Measurements from ENCODE around the gene COA3. TPM values are rescaled to one million over a fixed set of nuclear protein-coding genes. Genes with fewer than 3 reads are reported as not detected.
"Not testable (repeated sequence)": the region's sequence is repeated elsewhere in the genome, so short reads cannot be mapped to it uniquely, and the experiment has no call there.

Gene COA3
- polyA plus RNA-seq, 1 donor (not counting 4 experiments of a cell fraction or from before 2014, with no cell fraction given), result 97.8 TPM

DNA sequence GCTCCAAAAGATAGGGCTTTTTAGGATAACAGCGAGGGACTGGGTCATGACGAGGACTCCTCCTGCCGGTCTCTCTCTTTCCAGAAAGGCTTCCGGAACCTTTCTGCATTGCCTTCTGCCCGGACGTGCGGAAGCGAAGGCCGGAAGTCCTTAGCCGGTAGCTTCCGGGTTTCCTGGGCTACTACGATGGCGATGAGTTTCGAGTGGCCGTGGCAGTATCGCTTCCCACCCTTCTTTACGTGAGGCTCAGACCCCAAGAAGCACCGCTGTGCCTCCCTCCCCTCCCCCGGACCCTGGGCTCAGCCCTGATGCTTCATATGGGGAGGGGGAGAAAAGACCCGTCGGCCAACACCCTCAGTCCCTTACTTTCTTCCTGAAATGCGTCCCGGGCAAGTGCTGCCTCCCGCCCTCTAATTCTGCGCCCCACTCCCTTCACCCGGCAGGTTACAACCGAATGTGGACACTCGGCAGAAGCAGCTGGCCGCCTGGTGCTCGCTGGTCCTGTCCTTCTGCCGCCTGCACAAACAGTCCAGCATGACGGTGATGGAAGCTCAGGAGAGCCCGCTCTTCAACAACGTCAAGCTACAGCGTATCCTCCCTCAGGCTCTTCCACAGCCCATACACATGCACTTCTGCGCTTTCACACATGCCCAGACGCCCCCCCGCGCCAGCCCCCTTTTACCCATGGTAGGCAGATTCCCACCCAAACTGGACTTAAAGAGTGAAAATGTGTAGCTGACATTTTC is 25.0 kb downstream of the COA3 start, which contains the start of gene VPS25:
VPS25 (plus strand) TSS at position 160 of the 746 bp plus-strand sequence; CDS start at position 187, 27 bp downstream.
- dilution Hi-C loops (cut with MboI; ENCODE audit: extremely low pct_ligation_motif_present, low sequenced_read_pairs), result no loop called here
- H3K9me3 ChIP-seq (ENCODE audit: control insufficient read depth, low read depth, low read length), result no peaks in the 10 kb centered on the region
- peak within 1 kb of the TSS; percentile 99 for H2AFZ ChIP-seq (ENCODE audit: control insufficient read depth, low read length)
- H3K27me3 ChIP-seq (ENCODE audit: control insufficient read depth, extremely low read depth, insufficient read depth, low read length), result no peaks in the 10 kb centered on the region
- DNase-seq (ENCODE audit: low read depth, low spot score), result peak; percentile 38
- H3K9ac ChIP-seq (ENCODE audit: control insufficient read depth, extremely low read depth, insufficient read depth, low read length), result peak within 1 kb of the TSS; percentile 95
- peaks cover 9% of the 10 kb centered on the region for H3K4me1 ChIP-seq (ENCODE audit: control insufficient read depth, extremely low read depth, insufficient read depth, low read length)
- H3K79me2 ChIP-seq (ENCODE audit: control insufficient read depth, insufficient read depth, low read length), result peaks cover 7% of the 10 kb centered on the region
- H3K4me3 ChIP-seq (ENCODE audit: control insufficient read depth in 2 of 3, extremely low read depth in 1 of 3, insufficient read depth in 2 of 3, low read depth in 1 of 3, low read length in 3 of 3), result peak within 1 kb of the TSS; percentile 72 to 89 (median 81)
- FAIRE-seq, result peak; percentile 36
- peaks cover 13 to 18% of the 10 kb centered on the region in 2 experiments for H3K36me3 ChIP-seq (ENCODE audit: control insufficient read depth in 2 of 2, extremely low read depth in 1 of 2, insufficient read depth in 2 of 2, low read length in 2 of 2)
- H3K9me1 ChIP-seq (ENCODE audit: control insufficient read depth, extremely low read depth, insufficient read depth, low read length), result no peaks in the 10 kb centered on the region
- no peaks in the 10 kb centered on the region for H4K20me1 ChIP-seq (ENCODE audit: control insufficient read depth, extremely low read depth, insufficient read depth, low read length)
- TF ChIP-seq, protein P1, sequence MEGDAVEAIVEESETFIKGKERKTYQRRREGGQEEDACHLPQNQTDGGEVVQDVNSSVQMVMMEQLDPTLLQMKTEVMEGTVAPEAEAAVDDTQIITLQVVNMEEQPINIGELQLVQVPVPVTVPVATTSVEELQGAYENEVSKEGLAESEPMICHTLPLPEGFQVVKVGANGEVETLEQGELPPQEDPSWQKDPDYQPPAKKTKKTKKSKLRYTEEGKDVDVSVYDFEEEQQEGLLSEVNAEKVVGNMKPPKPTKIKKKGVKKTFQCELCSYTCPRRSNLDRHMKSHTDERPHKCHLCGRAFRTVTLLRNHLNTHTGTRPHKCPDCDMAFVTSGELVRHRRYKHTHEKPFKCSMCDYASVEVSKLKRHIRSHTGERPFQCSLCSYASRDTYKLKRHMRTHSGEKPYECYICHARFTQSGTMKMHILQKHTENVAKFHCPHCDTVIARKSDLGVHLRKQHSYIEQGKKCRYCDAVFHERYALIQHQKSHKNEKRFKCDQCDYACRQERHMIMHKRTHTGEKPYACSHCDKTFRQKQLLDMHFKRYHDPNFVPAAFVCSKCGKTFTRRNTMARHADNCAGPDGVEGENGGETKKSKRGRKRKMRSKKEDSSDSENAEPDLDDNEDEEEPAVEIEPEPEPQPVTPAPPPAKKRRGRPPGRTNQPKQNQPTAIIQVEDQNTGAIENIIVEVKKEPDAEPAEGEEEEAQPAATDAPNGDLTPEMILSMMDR (optimal IDR thresholded peaks at IDR 0.05 in 1 of 3, IDR thresholded peaks at IDR 0.05 in 1 of 3, conservative IDR thresholded peaks at IDR 0.05 in 1 of 3; ENCODE audit: extremely low read depth in 1 of 3, insufficient read depth in 2 of 3, low read length in 3 of 3), result no peak
- TF ChIP-seq EZH2 (IDR thresholded peaks at IDR 0.05; ENCODE audit: low read length), result no peak
- peak within 1 kb of the TSS; percentile 91 for H3K4me2 ChIP-seq (ENCODE audit: control insufficient read depth, extremely low read depth, insufficient read depth, low read depth, low read length)
- H3K27ac ChIP-seq (ENCODE audit: control insufficient read depth, insufficient read depth, low read length), result peak within 1 kb of the TSS; percentile 91

DNA sequence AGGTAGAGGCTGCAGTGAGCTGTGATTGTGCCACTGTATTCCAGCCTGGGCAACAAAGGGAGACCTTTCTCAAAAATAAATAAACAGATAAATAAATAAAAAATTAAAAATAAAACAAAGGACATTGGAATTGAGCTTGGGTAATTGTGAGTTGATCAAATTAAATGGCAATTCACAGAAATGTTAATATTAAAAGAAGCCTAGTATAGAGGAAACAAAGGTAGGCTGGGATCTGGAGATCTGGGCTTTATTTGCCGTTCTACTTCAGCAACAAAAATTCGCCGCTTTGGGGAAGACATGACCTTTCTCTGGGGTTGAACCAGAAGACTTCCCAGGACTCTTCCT is 25.6 kb downstream of the COA3 start:
- dilution Hi-C loops (cut with MboI; ENCODE audit: extremely low pct_ligation_motif_present, low sequenced_read_pairs), result no loop called here

DNA sequence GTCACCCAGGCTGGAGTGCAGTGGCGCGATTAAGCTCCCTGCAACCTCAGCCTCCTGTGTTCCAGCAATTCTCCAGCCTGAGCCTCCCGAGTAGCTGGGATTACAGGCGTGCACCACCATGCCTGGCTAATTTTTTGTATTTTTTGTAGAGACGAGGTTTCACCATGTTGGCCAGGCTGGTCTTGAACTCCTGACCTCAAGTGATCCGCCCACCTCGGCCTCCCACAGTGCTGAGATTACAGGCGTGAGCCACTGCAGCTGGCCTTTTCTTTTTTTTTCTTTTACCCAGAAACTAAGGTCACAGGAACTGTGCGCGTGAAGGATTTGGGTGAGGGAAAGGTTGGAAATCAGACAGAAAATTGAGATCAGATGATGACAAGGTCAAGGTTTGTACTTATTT is 28.5 kb downstream of the COA3 start:
- H3K79me2 ChIP-seq (ENCODE audit: control insufficient read depth, insufficient read depth, low read length); dilution Hi-C loops (cut with MboI; ENCODE audit: extremely low pct_ligation_motif_present, low sequenced_read_pairs); FAIRE-seq: not testable (repeated sequence)

More for the DNA sequence above, 25.6 kb downstream of the COA3 start:
- Histone ChIP-seq H3K9me3 (ENCODE audit: control insufficient read depth, low read depth, low read length) (no peaks in the 10 kb centered on the region), H3K9me1 (ENCODE audit: control insufficient read depth, extremely low read depth, insufficient read depth, low read length) (no peaks in the 10 kb centered on the region), H3K4me3 (ENCODE audit: control insufficient read depth in 2 of 3, extremely low read depth in 1 of 3, insufficient read depth in 2 of 3, low read depth in 1 of 3, low read length in 3 of 3) (peak overlapping the region; percentile 72 to 89 (median 81)), H3K27ac (ENCODE audit: control insufficient read depth, insufficient read depth, low read length) (peak overlapping the region; percentile 91), H3K4me1 (ENCODE audit: control insufficient read depth, extremely low read depth, insufficient read depth, low read length) (peaks cover 9% of the 10 kb centered on the region), H3K27me3 (ENCODE audit: control insufficient read depth, extremely low read depth, insufficient read depth, low read length) (no peaks in the 10 kb centered on the region), H3K4me2 (ENCODE audit: control insufficient read depth, extremely low read depth, insufficient read depth, low read depth, low read length) (peak overlapping the region; percentile 91), H4K20me1 (ENCODE audit: control insufficient read depth, extremely low read depth, insufficient read depth, low read length) (no peaks in the 10 kb centered on the region), H3K9ac (ENCODE audit: control insufficient read depth, extremely low read depth, insufficient read depth, low read length) (peak overlapping the region; percentile 95), H3K79me2 (ENCODE audit: control insufficient read depth, insufficient read depth, low read length) (peaks cover 7% of the 10 kb centered on the region), H2AFZ (ENCODE audit: control insufficient read depth, low read length) (peak overlapping the region; percentile 99), H3K36me3 (ENCODE audit: control insufficient read depth in 2 of 2, extremely low read depth in 1 of 2, insufficient read depth in 2 of 2, low read length in 2 of 2) (peaks cover 12 to 18% of the 10 kb centered on the region in 2 experiments)
- FAIRE-seq, result no peak
- TF ChIP-seq, protein P1 (optimal IDR thresholded peaks at IDR 0.05 in 1 of 3, IDR thresholded peaks at IDR 0.05 in 1 of 3, conservative IDR thresholded peaks at IDR 0.05 in 1 of 3; ENCODE audit: extremely low read depth in 1 of 3, insufficient read depth in 2 of 3, low read length in 3 of 3), result no peak
- TF ChIP-seq EZH2 (IDR thresholded peaks at IDR 0.05; ENCODE audit: low read length), result no peak
- no peak for DNase-seq (ENCODE audit: low read depth, low spot score)

More for the DNA sequence above, 28.5 kb downstream of the COA3 start:
- H3K4me3 ChIP-seq (ENCODE audit: control insufficient read depth in 2 of 3, extremely low read depth in 1 of 3, insufficient read depth in 2 of 3, low read depth in 1 of 3, low read length in 3 of 3); H3K9me3 ChIP-seq (ENCODE audit: control insufficient read depth, low read depth, low read length); H3K36me3 ChIP-seq (ENCODE audit: control insufficient read depth in 2 of 2, extremely low read depth in 1 of 2, insufficient read depth in 2 of 2, low read length in 2 of 2); H3K9me1 ChIP-seq (ENCODE audit: control insufficient read depth, extremely low read depth, insufficient read depth, low read length); H2AFZ ChIP-seq (ENCODE audit: control insufficient read depth, low read length); H3K9ac ChIP-seq (ENCODE audit: control insufficient read depth, extremely low read depth, insufficient read depth, low read length); H3K27ac ChIP-seq (ENCODE audit: control insufficient read depth, insufficient read depth, low read length); DNase-seq (ENCODE audit: low read depth, low spot score); H3K4me2 ChIP-seq (ENCODE audit: control insufficient read depth, extremely low read depth, insufficient read depth, low read depth, low read length); H3K27me3 ChIP-seq (ENCODE audit: control insufficient read depth, extremely low read depth, insufficient read depth, low read length); H4K20me1 ChIP-seq (ENCODE audit: control insufficient read depth, extremely low read depth, insufficient read depth, low read length); H3K4me1 ChIP-seq (ENCODE audit: control insufficient read depth, extremely low read depth, insufficient read depth, low read length): not testable (repeated sequence)

Data from keratinocyte (primary cell).